ENCODE measurements around the gene GHRHR.

Gene GHRHR

DNA sequence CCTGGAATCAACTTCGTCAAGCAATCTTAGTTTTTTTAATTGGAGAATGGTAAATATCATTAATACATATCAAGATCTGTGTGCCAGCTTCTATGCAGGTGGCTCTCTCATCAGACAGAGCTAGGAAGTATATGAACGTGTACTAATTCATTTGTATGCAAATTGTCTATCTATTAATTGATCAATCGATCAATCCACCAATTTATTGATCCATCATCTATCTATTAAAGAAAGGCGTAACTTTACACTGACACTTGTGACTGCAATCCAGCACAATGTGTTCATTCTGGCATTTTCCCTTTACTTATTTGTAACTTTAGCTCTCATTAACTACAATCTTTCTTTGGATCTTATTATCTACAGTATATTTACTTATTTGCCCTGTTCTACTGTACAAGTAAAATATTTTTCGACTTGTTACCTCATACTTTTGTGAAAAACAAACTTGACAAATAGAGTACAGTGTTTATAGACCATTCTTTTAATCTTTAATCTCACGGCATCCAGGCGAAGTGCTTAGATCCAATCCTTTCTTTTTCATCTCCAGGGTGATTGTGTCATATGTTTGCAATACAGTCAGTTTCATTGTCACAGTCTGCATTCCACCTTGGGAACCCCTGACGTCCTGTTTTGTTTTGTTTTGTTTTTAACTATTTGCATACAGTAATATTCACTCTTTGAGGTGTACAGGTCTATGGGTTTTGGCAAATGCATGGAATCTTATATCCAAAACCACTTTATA is 22.0 kb upstream of the GHRHR start:
- Histone ChIP-seq H3K79me2 (ENCODE audit: control insufficient read depth, insufficient read depth, low read length) (no peaks in the 10 kb centered on the region), H2BK15ac (replicated peaks; ENCODE audit: low read depth) (no peak overlapping the region), H3K27ac (ENCODE audit: low read depth, low read length) (no peak overlapping the region), H2AK5ac (ENCODE audit: low read length) (no peak overlapping the region), H3K27me3 (ENCODE audit: insufficient read depth, low read length, poor library complexity) (no peaks in the 10 kb centered on the region), H3K18ac (ENCODE audit: low read length) (no peak overlapping the region), H2BK120ac (ENCODE audit: low read depth, low read length) (no peak overlapping the region), H4K8ac (ENCODE audit: low read depth, low read length) (no peak overlapping the region), H3K4me3 (ENCODE audit: low read length) (no peak overlapping the region), H3K9ac (ENCODE audit: low read length) (no peak overlapping the region), H3K56ac (ENCODE audit: low read length) (no peak overlapping the region), H3K36me3 (ENCODE audit: control insufficient read depth, insufficient read depth, low read length) (no peaks in the 10 kb centered on the region), H3K23ac (ENCODE audit: low read length) (no peak overlapping the region), H3K4me1 (ENCODE audit: control insufficient read depth, low read depth, low read length) (no peaks in the 10 kb centered on the region), H3K4ac (ENCODE audit: low read depth, low read length) (no peak overlapping the region), H2BK5ac (ENCODE audit: low read length) (no peak overlapping the region), H3K4me2 (ENCODE audit: low read length) (no peak overlapping the region), H4K5ac (ENCODE audit: low read length) (no peak overlapping the region), H3K79me1 (ENCODE audit: low read length) (no peaks in the 10 kb centered on the region)
- no peak for DNase-seq
- no CpG with 5 or more reads among the region's 8 CpGs for WGBS (ENCODE audit: extremely low coverage, insufficient coverage, low lambda C conversion rate)

DNA sequence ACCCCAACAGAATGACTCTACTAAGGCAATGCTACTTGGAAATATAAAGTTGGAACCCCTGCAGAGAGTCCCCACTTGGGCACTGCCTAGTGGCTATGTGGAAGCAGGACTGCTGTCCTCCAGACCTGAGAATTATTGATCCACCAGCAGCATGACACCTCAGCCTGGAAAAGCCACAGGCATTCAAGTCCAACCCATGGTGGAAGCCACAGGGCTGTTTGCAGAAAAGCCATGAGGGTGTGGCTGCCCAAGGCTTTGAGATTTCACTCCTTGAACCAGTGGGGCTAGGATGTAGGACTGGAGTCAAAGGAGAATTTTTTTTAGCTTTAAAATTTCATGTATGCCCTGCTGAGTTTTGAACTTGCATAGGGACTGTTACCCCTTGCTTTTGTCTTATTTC is 13.6 kb upstream of the GHRHR start:
- H3K79me1 ChIP-seq (ENCODE audit: low read length): no peaks in the 10 kb centered on the region
- H3K4me2 ChIP-seq (ENCODE audit: low read length): no peak overlapping the region
- no peak overlapping the region for H3K23ac ChIP-seq (ENCODE audit: low read length)
- no peaks in the 10 kb centered on the region for H3K36me3 ChIP-seq (ENCODE audit: control insufficient read depth, insufficient read depth, low read length)
- H3K9ac ChIP-seq (ENCODE audit: low read length): no peak overlapping the region
- H4K8ac ChIP-seq (ENCODE audit: low read depth, low read length): no peak overlapping the region
- no peak overlapping the region for H3K4me3 ChIP-seq (ENCODE audit: low read length)
- no peak overlapping the region for H2BK15ac ChIP-seq (replicated peaks; ENCODE audit: low read depth)
- no peak overlapping the region for H3K4ac ChIP-seq (ENCODE audit: low read depth, low read length)
- H3K27me3 ChIP-seq (ENCODE audit: insufficient read depth, low read length, poor library complexity): no peaks in the 10 kb centered on the region
- H3K79me2 ChIP-seq (ENCODE audit: control insufficient read depth, insufficient read depth, low read length): no peaks in the 10 kb centered on the region
- H3K56ac ChIP-seq (ENCODE audit: low read length): no peak overlapping the region
- no peak overlapping the region for H4K5ac ChIP-seq (ENCODE audit: low read length)
- H2AK5ac ChIP-seq (ENCODE audit: low read length): no peak overlapping the region
- H2BK120ac ChIP-seq (ENCODE audit: low read depth, low read length): no peak overlapping the region
- H3K18ac ChIP-seq (ENCODE audit: low read length): no peak overlapping the region
- no peak for DNase-seq
- H2BK5ac ChIP-seq (ENCODE audit: low read length): no peak overlapping the region
- H3K4me1 ChIP-seq (ENCODE audit: control insufficient read depth, low read depth, low read length): no peaks in the 10 kb centered on the region
- no peak overlapping the region for H3K27ac ChIP-seq (ENCODE audit: low read depth, low read length)

DNA sequence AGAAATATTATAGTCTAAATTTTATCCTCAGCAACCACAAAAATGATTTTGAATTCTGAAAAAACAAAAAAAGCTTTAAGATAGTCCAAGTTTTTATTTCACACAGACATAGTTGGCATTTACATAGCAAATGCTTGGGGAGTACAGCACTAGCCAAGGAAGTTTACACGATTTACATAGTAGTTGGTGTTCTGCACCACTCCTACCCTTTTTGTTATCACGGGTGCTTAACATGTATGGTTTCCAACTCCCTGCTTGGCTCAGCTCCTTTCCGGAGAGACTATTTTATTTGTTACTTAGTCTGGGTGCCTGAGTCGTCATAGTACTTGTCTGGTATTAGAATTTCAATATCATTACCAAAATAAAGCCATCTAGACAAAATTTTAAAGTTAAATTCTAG is 8.8 kb upstream of the GHRHR start:
- H4K5ac ChIP-seq (ENCODE audit: low read length): no peak overlapping the region
- H3K27me3 ChIP-seq (ENCODE audit: insufficient read depth, low read length, poor library complexity): no peaks in the 10 kb centered on the region
- no peak overlapping the region for H2AK5ac ChIP-seq (ENCODE audit: low read length)
- no peak overlapping the region for H2BK15ac ChIP-seq (replicated peaks; ENCODE audit: low read depth)
- H3K79me2 ChIP-seq (ENCODE audit: control insufficient read depth, insufficient read depth, low read length): no peaks in the 10 kb centered on the region
- H3K9ac ChIP-seq (ENCODE audit: low read length): no peak overlapping the region
- no CpG with 5 or more reads among the region's 4 CpGs for WGBS (ENCODE audit: extremely low coverage, insufficient coverage, low lambda C conversion rate)
- H3K79me1 ChIP-seq (ENCODE audit: low read length): no peaks in the 10 kb centered on the region
- no peak overlapping the region for H3K4me3 ChIP-seq (ENCODE audit: low read length)
- H3K56ac ChIP-seq (ENCODE audit: low read length): no peak overlapping the region
- H3K27ac ChIP-seq (ENCODE audit: low read depth, low read length): no peak overlapping the region
- H4K8ac ChIP-seq (ENCODE audit: low read depth, low read length): no peak overlapping the region
- H2BK5ac ChIP-seq (ENCODE audit: low read length): no peak overlapping the region
- H3K23ac ChIP-seq (ENCODE audit: low read length): no peak overlapping the region
- no peaks in the 10 kb centered on the region for H3K36me3 ChIP-seq (ENCODE audit: control insufficient read depth, insufficient read depth, low read length)
- H3K4me1 ChIP-seq (ENCODE audit: control insufficient read depth, low read depth, low read length): no peaks in the 10 kb centered on the region
- H3K4me2 ChIP-seq (ENCODE audit: low read length): no peak overlapping the region
- H2BK120ac ChIP-seq (ENCODE audit: low read depth, low read length): no peak overlapping the region
- no peak for DNase-seq
- H3K4ac ChIP-seq (ENCODE audit: low read depth, low read length): no peak overlapping the region
- H3K18ac ChIP-seq (ENCODE audit: low read length): no peak overlapping the region

DNA sequence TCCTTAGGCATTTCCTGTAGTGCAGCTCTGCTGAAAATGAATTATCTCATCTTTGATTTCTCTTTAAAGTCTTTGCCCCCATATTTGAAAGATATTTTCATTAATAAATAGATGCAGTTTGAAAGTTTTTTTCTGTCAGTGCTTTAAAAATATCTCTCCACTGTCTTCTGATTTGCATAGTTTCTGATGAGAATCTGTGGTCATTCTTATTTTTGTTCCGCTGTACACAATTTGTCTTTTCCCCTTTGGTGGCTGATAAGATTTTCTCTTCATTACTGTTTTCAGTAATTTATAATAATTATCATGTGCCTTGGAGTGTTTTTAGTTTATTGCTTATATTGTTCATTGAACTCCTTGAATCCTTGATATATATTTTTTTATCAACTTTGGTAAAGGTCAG is 7.0 kb upstream of the GHRHR start:
- H3K79me2 ChIP-seq (ENCODE audit: control insufficient read depth, insufficient read depth, low read length): no peaks in the 10 kb centered on the region
- H2BK15ac ChIP-seq (replicated peaks; ENCODE audit: low read depth): no peak overlapping the region
- H4K8ac ChIP-seq (ENCODE audit: low read depth, low read length): no peak overlapping the region
- H3K4me3 ChIP-seq (ENCODE audit: low read length): no peak overlapping the region
- no peak overlapping the region for H3K27ac ChIP-seq (ENCODE audit: low read depth, low read length)
- no peak overlapping the region for H3K18ac ChIP-seq (ENCODE audit: low read length)
- H3K4ac ChIP-seq (ENCODE audit: low read depth, low read length): no peak overlapping the region
- WGBS (ENCODE audit: extremely low coverage, insufficient coverage, low lambda C conversion rate): no CpG with 5 or more reads among the region's 1 CpG
- H3K23ac ChIP-seq (ENCODE audit: low read length): no peak overlapping the region
- H3K36me3 ChIP-seq (ENCODE audit: control insufficient read depth, insufficient read depth, low read length): no peaks in the 10 kb centered on the region
- no peaks in the 10 kb centered on the region for H3K79me1 ChIP-seq (ENCODE audit: low read length)
- H2BK5ac ChIP-seq (ENCODE audit: low read length): no peak overlapping the region
- no peak overlapping the region for H4K5ac ChIP-seq (ENCODE audit: low read length)
- H2AK5ac ChIP-seq (ENCODE audit: low read length): no peak overlapping the region
- H3K4me2 ChIP-seq (ENCODE audit: low read length): no peak overlapping the region
- H3K56ac ChIP-seq (ENCODE audit: low read length): no peak overlapping the region
- H2BK120ac ChIP-seq (ENCODE audit: low read depth, low read length): no peak overlapping the region
- H3K27me3 ChIP-seq (ENCODE audit: insufficient read depth, low read length, poor library complexity): no peaks in the 10 kb centered on the region
- no peaks in the 10 kb centered on the region for H3K4me1 ChIP-seq (ENCODE audit: control insufficient read depth, low read depth, low read length)
- no peak overlapping the region for H3K9ac ChIP-seq (ENCODE audit: low read length)
- no peak for DNase-seq

DNA sequence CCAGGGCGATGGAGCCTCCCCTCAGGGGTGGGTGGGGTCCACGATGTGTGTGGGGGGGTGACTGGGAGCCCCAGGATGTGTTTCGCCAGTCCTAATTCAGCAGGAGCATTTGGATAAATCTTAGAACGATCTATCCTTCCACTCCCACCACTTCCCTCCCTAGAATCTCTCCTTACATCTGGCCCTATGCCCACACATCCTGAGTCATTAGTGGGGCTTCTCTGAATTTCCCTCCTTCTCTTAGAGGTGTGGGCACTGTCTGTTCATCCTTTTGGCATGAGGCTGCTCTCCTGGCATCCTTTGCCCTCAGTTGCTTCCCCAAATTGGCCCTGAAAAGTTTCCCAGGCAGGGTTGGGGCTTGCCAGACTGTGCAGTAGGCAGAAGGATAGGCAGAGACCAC is 1.6 kb downstream of the GHRHR start:
- H3K56ac ChIP-seq (ENCODE audit: low read length): no peak overlapping the region
- H3K79me2 ChIP-seq (ENCODE audit: control insufficient read depth, insufficient read depth, low read length): no peaks in the 10 kb centered on the region
- no peak for DNase-seq
- H3K23ac ChIP-seq (ENCODE audit: low read length): no peak overlapping the region
- no peak overlapping the region for H3K4me3 ChIP-seq (ENCODE audit: low read length)
- no peaks in the 10 kb centered on the region for H3K36me3 ChIP-seq (ENCODE audit: control insufficient read depth, insufficient read depth, low read length)
- no peak overlapping the region for H2BK120ac ChIP-seq (ENCODE audit: low read depth, low read length)
- no peaks in the 10 kb centered on the region for H3K4me1 ChIP-seq (ENCODE audit: control insufficient read depth, low read depth, low read length)
- no peaks in the 10 kb centered on the region for H3K79me1 ChIP-seq (ENCODE audit: low read length)
- no peak overlapping the region for H4K5ac ChIP-seq (ENCODE audit: low read length)
- no peak overlapping the region for H2AK5ac ChIP-seq (ENCODE audit: low read length)
- no peak overlapping the region for H3K4me2 ChIP-seq (ENCODE audit: low read length)
- no CpG with 5 or more reads among the region's 4 CpGs for WGBS (ENCODE audit: extremely low coverage, insufficient coverage, low lambda C conversion rate)
- H2BK15ac ChIP-seq (replicated peaks; ENCODE audit: low read depth): no peak overlapping the region
- H4K8ac ChIP-seq (ENCODE audit: low read depth, low read length): no peak overlapping the region
- no peak overlapping the region for H3K9ac ChIP-seq (ENCODE audit: low read length)
- H2BK5ac ChIP-seq (ENCODE audit: low read length): no peak overlapping the region
- no peak overlapping the region for H3K27ac ChIP-seq (ENCODE audit: low read depth, low read length)
- no peak overlapping the region for H3K4ac ChIP-seq (ENCODE audit: low read depth, low read length)
- no peaks in the 10 kb centered on the region for H3K27me3 ChIP-seq (ENCODE audit: insufficient read depth, low read length, poor library complexity)
- H3K18ac ChIP-seq (ENCODE audit: low read length): no peak overlapping the region

DNA sequence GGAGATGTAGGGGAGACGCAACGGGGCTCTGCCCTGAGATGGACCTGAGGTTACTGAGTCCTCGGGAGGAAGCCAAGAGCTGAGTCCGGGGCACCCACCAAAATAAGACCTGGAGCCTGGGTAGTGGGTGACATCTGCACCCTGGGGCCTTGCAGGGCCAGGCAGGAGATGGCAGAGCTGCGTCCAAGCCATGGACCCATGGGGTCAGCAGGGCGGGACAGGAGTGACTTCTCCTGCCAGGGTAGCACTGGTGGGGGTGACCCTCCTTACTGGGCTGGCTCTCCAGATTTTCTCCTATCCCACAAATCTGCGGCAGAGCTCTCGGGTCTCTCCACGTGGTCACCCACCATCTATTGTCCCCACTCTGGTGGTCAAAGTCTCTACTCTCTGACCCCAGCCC is 2.1 kb downstream of the GHRHR start:
- WGBS (ENCODE audit: extremely low coverage, insufficient coverage, low lambda C conversion rate): no CpG with 5 or more reads among the region's 9 CpGs

More for the DNA sequence above, 2.1 kb downstream of the GHRHR start:
- Histone ChIP-seq H2BK5ac (ENCODE audit: low read length) (no peak overlapping the region), H2BK15ac (replicated peaks; ENCODE audit: low read depth) (no peak overlapping the region), H3K4me3 (ENCODE audit: low read length) (no peak overlapping the region), H4K8ac (ENCODE audit: low read depth, low read length) (no peak overlapping the region), H3K27ac (ENCODE audit: low read depth, low read length) (no peak overlapping the region), H4K5ac (ENCODE audit: low read length) (no peak overlapping the region), H3K4me2 (ENCODE audit: low read length) (no peak overlapping the region), H3K36me3 (ENCODE audit: control insufficient read depth, insufficient read depth, low read length) (no peaks in the 10 kb centered on the region), H2AK5ac (ENCODE audit: low read length) (no peak overlapping the region), H3K79me1 (ENCODE audit: low read length) (no peaks in the 10 kb centered on the region), H3K9ac (ENCODE audit: low read length) (no peak overlapping the region), H3K18ac (ENCODE audit: low read length) (no peak overlapping the region), H2BK120ac (ENCODE audit: low read depth, low read length) (no peak overlapping the region), H3K4me1 (ENCODE audit: control insufficient read depth, low read depth, low read length) (no peaks in the 10 kb centered on the region), H3K4ac (ENCODE audit: low read depth, low read length) (no peak overlapping the region), H3K27me3 (ENCODE audit: insufficient read depth, low read length, poor library complexity) (no peaks in the 10 kb centered on the region), H3K23ac (ENCODE audit: low read length) (no peak overlapping the region), H3K56ac (ENCODE audit: low read length) (no peak overlapping the region), H3K79me2 (ENCODE audit: control insufficient read depth, insufficient read depth, low read length) (no peaks in the 10 kb centered on the region)
- DNase-seq: no peak

Data from mesendoderm (in vitro differentiated cells).